SU-DHL-6 (cell line): Measurements from ENCODE around the gene APBA2.

Experiments used
- EZH2phosphoT487 ChIP-seq: fragments of 200-600 bp; sonication (generic), shearing (Covaris generic); conservative IDR thresholded peaks from 2 replicates; pipeline ENCODE4 v1.6.1; 2018; ENCODE audit warnings: mild to moderate bottlenecking, antibody characterized with exemption, low read length, moderate library complexity, mixed read lengths
- TF ChIP-seq, protein P1 (sequence below): fragments of 200-600 bp; sonication (generic); IDR thresholded peaks from one replicate; pipeline ENCODE4 v1.5.1; 2017; ENCODE audit warnings: antibody characterized with exemption, mild to moderate bottlenecking, low read length, moderate library complexity; ENCODE audit not compliant: insufficient read depth, poor library complexity, severe bottlenecking

DNA sequence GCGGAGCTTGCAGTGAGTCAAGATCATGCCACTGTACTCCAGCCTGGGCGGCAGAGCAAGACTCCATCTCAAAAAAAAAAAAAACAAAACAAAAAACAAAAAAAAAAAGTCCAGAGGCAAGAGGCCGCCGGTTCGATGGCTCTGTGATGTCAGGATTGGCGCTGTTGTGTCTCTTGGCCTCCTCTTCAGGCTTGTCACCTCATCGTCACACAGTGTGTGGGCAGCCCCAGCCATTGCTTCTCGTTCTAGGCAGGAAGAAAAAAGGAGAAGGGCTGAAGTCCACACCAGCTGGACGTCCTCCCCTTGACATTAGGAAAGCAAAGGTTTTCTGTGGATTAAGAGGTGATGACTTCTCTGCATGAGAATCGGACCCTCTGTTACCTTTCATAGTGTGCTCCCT lies 192.8 kb downstream of the APBA2 start:
- TF ChIP-seq, protein P1, sequence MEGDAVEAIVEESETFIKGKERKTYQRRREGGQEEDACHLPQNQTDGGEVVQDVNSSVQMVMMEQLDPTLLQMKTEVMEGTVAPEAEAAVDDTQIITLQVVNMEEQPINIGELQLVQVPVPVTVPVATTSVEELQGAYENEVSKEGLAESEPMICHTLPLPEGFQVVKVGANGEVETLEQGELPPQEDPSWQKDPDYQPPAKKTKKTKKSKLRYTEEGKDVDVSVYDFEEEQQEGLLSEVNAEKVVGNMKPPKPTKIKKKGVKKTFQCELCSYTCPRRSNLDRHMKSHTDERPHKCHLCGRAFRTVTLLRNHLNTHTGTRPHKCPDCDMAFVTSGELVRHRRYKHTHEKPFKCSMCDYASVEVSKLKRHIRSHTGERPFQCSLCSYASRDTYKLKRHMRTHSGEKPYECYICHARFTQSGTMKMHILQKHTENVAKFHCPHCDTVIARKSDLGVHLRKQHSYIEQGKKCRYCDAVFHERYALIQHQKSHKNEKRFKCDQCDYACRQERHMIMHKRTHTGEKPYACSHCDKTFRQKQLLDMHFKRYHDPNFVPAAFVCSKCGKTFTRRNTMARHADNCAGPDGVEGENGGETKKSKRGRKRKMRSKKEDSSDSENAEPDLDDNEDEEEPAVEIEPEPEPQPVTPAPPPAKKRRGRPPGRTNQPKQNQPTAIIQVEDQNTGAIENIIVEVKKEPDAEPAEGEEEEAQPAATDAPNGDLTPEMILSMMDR: no peak
- no peak for TF ChIP-seq EZH2phosphoT487
